HFFc6 (cell line): ENCODE data around the gene GRIA4. TPM values are rescaled to one million over a fixed set of nuclear protein-coding genes. Genes with fewer than 3 reads are reported as not detected.

ENCODE experiments used
- DNase-seq: peaks from one replicate; pipeline ENCODE4 v3.0.0-alpha.2; 2018
- H3K27ac Mint-ChIP-seq: 2 replicates; pipeline ENCODE4 v1.8.0; 2020; ENCODE audit warnings: mild to moderate bottlenecking, mixed read lengths
- H3K27me3 Mint-ChIP-seq: 2 replicates; pipeline ENCODE4 v1.8.0; 2021; ENCODE audit warnings: mild to moderate bottlenecking, moderate library complexity, mixed read lengths; ENCODE audit not compliant: insufficient read depth
- H3K36me3 Mint-ChIP-seq: 2 replicates; pipeline ENCODE4 v1.8.0; 2021; ENCODE audit warnings: low read depth, mixed read lengths
- H3K4me1 Mint-ChIP-seq: 2 replicates; pipeline ENCODE4 v1.8.0; 2020; ENCODE audit warnings: low read depth, mixed read lengths
- H3K4me3 Mint-ChIP-seq: 2 replicates; pipeline ENCODE4 v1.8.0; 2020; ENCODE audit warnings: mild to moderate bottlenecking, moderate library complexity, mixed read lengths
- H3K9me3 Mint-ChIP-seq: 2 replicates; pipeline ENCODE4 v1.8.0; 2020; ENCODE audit warnings: mild to moderate bottlenecking, mixed read lengths
- total RNA-seq, 6 experiments: library from RNA; stranded (reverse); fragmentation: NEBNext Ultra II Directional; extraction: Animal tissue kit (Norgen Biotek cat#: 25700); gene quantifications; 2 replicates in 1 of 6; 3 replicates in 5 of 6; pipeline ENCODE4 v1.2.3, GENCODE V29; 2021
- TF ChIP-seq, protein P1 (sequence below): fragments of 200-600 bp; sonication (generic); IDR thresholded peaks from 2 replicates; pipeline ENCODE4 v1.5.0; 2021; ENCODE audit warnings: antibody characterized with exemption, mild to moderate bottlenecking

Gene GRIA4
- total RNA-seq, 6 experiments from 2014 or later = not detected

- no peak overlapping the region for H3K27ac Mint-ChIP-seq
- H3K4me3 Mint-ChIP-seq = no peak overlapping the region
- H3K4me1 Mint-ChIP-seq = no peaks in the 10 kb centered on the region
- no peaks in the 10 kb centered on the region for H3K27me3 Mint-ChIP-seq
- DNase-seq = no peak
- no peaks in the 10 kb centered on the region for H3K36me3 Mint-ChIP-seq
- TF ChIP-seq, protein P1, sequence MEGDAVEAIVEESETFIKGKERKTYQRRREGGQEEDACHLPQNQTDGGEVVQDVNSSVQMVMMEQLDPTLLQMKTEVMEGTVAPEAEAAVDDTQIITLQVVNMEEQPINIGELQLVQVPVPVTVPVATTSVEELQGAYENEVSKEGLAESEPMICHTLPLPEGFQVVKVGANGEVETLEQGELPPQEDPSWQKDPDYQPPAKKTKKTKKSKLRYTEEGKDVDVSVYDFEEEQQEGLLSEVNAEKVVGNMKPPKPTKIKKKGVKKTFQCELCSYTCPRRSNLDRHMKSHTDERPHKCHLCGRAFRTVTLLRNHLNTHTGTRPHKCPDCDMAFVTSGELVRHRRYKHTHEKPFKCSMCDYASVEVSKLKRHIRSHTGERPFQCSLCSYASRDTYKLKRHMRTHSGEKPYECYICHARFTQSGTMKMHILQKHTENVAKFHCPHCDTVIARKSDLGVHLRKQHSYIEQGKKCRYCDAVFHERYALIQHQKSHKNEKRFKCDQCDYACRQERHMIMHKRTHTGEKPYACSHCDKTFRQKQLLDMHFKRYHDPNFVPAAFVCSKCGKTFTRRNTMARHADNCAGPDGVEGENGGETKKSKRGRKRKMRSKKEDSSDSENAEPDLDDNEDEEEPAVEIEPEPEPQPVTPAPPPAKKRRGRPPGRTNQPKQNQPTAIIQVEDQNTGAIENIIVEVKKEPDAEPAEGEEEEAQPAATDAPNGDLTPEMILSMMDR = no peak
- H3K9me3 Mint-ChIP-seq = peaks cover 28% of the 10 kb centered on the region
These were observed 37.9 kb downstream of the GRIA4 start for GRCh38 chr11:105647780-105648179.

- DNase-seq = no peak
- Mint-ChIP-seq H3K27ac (no peak overlapping the region), H3K9me3 (peaks cover 38% of the 10 kb centered on the region), H3K4me3 (no peak overlapping the region), H3K36me3 (no peaks in the 10 kb centered on the region), H3K27me3 (no peaks in the 10 kb centered on the region), H3K4me1 (no peaks in the 10 kb centered on the region)
- TF ChIP-seq, protein P1 = no peak
These were observed 38.9 kb downstream of the GRIA4 start for GRCh38 chr11:105648762-105649161.

DNA sequence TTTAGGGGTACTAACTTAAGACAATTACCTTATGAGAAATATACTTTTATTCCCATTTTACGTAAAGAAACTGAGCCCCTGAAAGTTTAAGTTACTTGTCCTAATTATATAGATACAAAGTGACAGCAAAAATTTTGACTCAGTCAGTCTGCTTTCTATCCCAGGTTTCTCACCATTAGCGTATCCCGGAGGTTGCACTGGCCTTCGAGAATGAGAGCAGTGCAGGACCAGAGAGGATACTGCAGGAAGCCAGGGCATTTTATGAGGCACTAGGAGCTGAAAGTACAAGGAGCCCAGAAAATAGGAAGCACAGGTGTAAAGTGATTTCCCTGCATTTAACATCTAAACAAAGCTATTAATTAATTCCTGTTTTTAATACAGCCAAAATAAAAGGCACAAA, 55.4 kb downstream of the GRIA4 start:
- DNase-seq = no peak
- H3K27me3 Mint-ChIP-seq = no peaks in the 10 kb centered on the region
- peaks cover 20% of the 10 kb centered on the region for H3K9me3 Mint-ChIP-seq
- H3K4me1 Mint-ChIP-seq = no peaks in the 10 kb centered on the region
- TF ChIP-seq, protein P1 = no peak
- H3K27ac Mint-ChIP-seq = no peak overlapping the region
- H3K36me3 Mint-ChIP-seq = no peaks in the 10 kb centered on the region
- H3K4me3 Mint-ChIP-seq = no peak overlapping the region

GRCh38 chr11:105667441-105667840, 57.6 kb downstream of the GRIA4 start:
- no peak overlapping the region for H3K4me3 Mint-ChIP-seq
- H3K27me3 Mint-ChIP-seq = no peaks in the 10 kb centered on the region

DNA sequence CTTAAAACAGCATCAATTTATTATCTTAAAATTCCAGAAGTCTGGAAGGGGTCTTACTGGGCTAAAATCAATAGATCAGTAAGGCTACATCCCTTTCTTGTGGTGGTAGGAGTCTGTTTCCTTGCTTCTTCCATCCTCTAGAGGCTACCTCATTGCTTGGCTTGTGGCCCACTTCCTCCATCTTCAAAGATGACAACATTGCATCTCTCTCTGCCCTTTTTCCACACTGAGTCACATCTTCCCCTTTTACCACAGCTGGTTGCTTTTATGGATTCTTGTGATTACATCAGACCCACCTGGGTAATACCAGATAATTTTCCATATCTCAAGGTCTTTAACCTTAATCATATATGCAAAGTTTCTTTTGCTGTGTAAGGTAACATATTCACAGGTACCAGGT, 60.9 kb downstream of the GRIA4 start:
- TF ChIP-seq, protein P1 = no peak
- no peaks in the 10 kb centered on the region for H3K36me3 Mint-ChIP-seq
- no peak overlapping the region for H3K4me3 Mint-ChIP-seq
- DNase-seq = no peak
- no peak overlapping the region for H3K27ac Mint-ChIP-seq
- H3K27me3 Mint-ChIP-seq = no peaks in the 10 kb centered on the region
- H3K4me1 Mint-ChIP-seq = no peaks in the 10 kb centered on the region
- peaks cover 6% of the 10 kb centered on the region for H3K9me3 Mint-ChIP-seq

More at GRCh38 chr11:105667441-105667840, 57.6 kb downstream of the GRIA4 start:
- Mint-ChIP-seq H3K4me1 (no peaks in the 10 kb centered on the region), H3K27ac (no peak overlapping the region), H3K9me3 (peaks cover 5% of the 10 kb centered on the region), H3K36me3 (no peaks in the 10 kb centered on the region)
- TF ChIP-seq, protein P1 = no peak
- DNase-seq = no peak

DNA sequence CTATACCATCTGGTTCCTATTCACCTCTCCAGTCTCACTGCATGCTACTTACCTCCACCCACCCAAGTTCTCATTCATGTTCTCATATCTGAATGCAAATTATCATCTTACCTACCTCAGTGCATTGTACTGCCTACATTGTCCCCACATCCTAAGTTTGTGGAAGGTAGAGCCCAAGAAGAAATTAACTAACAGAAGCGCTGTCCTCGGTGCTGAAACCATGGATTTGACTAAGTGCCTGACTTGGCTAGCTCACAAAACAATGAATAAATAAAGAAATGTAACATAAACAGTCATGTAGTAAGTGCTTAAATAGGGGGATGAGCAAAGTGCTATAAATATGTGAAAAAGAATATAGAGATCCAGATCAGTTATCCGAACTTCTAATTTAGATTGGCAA, 63.2 kb downstream of the GRIA4 start:
- Mint-ChIP-seq H3K36me3 (no peaks in the 10 kb centered on the region), H3K9me3 (peaks cover 10% of the 10 kb centered on the region), H3K4me1 (no peaks in the 10 kb centered on the region), H3K27ac (no peak overlapping the region), H3K4me3 (no peak overlapping the region), H3K27me3 (no peaks in the 10 kb centered on the region)
- TF ChIP-seq, protein P1 = no peak
- DNase-seq = no peak
